Activated CD4-positive, alpha-beta T cell treated with anti-CD3 and anti-CD28 coated beads, Interleukin-2, amount 50 U/mL, for 4 hours (primary cell): Measurements from ENCODE around the gene KLHL12.
"Not testable (repeated sequence)": the region's sequence is repeated elsewhere in the genome, so short reads cannot be mapped to it uniquely, and the experiment has no call there.

Experiments
- DNase-seq, 2 experiments: peaks; one replicate each; pipeline ENCODE4 v3.0.0-alpha.2; 2020

The KLHL12 gene

DNA sequence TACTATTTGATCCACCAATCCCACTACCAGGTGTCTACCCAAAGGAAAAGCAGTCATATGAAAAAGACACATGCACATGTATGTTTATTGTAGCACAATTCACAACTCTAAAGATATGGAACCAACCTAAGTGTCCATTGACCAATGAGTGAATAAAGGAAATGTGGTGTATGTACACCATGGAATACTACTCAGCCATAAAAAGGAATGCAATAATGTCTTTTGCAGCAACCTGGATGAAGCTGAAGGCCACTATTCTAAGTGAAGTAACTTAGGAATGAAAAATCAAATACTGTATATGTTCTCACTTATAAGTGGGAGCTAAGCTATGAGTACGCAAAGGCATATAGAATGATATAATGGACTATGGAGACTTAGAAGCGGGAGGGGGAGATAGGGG lies 18.4 kb upstream of the KLHL12 start:
- no peak for DNase-seq

DNA sequence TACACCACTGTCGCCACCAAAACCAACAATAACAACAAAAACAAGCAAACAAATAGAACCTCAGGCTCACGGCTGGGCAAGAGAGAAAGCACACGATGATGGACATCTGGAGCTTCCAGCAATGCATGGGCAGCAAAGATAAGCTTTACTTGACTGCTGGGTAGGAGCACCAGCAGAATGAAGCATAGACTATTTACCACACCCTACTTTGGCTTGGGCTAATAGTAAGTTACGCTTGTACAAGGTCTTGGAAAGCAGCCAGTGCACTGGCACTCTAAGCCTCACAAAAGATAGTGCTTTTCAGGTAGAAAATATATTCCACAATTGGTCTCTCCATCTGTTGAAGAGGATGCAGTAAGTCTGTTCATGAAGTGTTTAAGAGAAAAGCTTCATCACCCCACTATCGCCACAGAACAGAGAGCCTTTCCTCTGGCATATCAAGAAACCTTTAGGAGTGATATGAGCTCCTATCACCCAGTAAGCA lies 17.4 kb upstream of the KLHL12 start:
- DNase-seq, result no peak

DNA sequence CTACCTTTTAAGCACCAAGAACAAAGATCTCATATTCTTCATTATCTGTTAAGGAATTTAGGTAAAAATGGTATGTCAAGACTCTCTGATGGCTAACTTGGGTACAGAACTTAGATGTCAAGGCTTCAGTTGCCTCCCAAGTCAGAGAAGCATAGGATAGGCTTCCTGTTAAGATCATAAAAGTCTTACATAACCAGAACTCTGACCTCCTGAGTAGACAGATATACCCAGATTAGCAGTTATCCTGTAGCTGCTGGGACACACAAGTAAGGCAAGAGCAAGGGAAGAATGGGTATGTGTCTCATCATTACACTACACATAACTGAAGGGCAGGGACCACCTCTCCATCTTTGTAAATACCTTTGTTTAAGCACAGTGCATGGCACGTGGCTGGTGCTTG lies 15.4 kb upstream of the KLHL12 start:
- DNase-seq, result no peak

DNA sequence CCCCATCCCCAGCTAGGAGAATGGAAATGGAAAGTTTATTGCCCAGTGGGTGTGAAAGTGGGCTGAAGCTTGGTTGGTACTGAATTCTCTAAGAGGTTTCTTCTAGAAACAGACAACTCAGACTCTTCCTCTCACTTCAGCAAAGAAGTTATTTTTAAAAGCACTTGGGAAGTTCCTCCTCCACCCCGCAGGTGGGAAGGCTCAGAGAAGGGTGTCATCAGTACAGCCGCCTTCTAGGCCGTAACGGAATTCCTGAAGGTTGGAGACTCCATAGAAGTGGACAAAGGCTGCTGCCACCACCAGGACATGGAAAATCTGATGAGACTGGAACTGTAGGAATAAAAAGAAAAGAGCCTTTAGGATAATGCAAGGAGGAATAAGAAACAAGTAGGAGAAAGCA lies 14.3 kb upstream of the KLHL12 start:
- DNase-seq, result no peak

DNA sequence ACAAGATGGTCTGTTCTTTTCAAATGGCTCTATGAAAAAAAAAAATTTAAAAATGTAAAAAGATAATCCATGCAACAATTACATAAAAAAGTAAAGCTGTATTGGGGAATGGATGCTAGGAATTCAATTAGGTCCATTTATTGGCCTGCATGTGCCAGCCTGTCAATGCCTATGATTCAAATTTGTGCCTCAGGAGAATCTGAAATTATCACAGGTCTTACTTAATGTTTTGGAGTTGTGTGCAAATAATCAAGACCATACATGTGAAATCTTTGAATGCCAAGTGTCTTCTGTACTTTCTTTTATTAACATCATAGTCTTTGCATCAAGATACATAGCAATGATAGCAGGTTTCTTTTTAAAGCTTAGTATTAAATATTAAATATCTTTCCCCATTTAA lies 13.5 kb upstream of the KLHL12 start:
- no peak for DNase-seq

DNA sequence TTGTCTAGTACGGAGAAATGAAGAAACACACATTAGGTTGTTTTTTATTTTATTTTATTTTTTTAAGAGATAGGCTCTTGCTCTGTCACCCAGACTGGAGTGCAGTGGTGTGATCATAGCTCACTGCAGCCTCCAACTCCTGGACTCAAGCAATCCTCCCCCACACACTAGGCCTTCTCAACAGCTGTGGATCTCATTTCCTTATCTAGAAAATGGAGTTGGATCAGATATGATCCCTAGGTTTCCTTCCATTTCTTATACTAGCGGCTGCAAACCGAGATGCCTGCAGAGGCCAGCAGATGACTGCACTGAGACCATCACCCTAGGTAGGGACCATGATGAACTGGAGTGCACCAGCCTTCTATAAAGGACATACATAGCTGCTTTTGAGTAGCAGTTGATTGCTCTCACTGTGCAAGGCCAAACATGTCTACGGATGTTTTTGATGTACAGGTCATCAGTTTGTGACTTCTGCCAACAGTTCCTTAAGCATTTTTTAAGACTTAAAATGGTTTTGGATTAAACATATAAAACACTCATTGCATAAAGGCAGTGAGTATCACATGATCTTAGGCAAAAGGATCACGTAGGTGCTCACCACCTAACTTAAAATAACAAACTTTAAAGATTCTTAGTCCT lies 11.4 kb upstream of the KLHL12 start:
- DNase-seq, result no peak

DNA sequence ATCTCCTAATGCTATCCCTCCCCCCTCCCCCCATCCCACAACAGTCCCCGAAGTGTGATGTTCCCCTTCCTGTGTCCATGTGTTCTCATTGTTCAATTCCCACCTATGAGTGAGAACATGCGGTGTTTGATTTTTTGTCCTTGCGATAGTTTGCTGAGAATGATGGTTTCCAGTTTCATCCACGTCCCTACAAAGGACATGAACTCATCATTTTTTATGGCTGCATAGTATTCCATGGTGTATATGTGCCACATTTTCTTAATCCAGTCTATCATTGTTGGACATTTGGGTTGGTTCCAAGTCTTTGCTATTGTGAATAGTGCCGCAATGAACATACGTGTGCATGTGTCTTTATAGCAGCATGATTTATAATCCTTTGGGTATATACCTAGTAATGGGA lies 9.4 kb upstream of the KLHL12 start:
- DNase-seq, result not testable (repeated sequence)

DNA sequence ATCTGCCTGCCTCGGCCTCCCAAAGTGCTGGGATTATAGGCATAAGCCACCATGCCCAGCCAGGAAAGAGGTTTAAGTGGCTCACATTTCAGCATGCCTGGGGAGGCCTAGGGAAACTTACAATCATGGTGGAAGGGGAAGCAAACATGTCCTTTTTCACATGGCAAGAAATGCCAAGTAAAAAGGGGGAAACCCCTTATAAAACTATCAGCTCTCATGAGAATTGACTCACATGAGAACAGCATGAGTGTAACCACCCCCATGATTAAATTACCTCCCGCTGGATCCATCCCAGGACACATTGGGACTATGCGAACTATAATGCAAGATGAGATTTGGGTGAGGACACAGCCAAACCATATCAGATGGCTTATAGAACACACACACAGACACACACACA lies 8.8 kb upstream of the KLHL12 start:
- no peak for DNase-seq

DNA sequence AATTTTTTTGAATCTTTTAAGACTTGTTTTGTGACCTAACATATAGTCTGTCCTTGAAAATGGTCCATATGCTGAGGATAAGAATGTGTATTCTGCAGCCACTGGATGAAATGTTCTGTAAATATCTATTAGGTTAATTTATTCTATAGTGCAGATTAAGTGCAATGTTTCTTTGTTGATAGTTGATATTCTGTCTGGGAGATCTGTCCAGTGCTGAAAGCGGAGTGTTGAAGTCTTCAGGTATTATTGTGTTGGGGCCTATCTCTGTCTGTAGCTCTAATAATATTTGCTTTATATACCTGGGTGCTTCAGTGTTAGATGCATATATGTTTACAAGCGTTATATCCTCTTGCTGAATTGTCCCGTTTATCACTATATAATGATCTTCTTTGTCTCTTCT lies 7.7 kb upstream of the KLHL12 start:
- DNase-seq, result no peak

DNA sequence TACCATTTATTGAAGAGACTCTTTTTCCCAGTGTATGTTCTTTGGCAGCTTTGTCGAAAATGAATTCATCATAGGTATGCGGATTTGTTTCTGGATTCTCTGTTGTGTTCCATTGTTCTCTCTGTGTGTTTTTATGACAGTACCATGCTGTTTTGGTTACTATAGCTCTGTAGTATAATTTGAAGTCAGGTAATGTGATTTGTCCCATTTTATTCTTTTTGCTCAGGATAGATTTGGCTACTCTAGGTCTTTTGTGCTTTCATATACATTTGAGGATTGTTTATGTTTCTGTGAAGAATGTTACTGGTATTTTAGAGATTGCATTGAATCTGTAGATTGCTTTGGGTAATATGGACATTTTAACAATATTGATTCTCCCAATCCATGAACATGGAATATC lies 5.4 kb upstream of the KLHL12 start:
- DNase-seq, result no peak

DNA sequence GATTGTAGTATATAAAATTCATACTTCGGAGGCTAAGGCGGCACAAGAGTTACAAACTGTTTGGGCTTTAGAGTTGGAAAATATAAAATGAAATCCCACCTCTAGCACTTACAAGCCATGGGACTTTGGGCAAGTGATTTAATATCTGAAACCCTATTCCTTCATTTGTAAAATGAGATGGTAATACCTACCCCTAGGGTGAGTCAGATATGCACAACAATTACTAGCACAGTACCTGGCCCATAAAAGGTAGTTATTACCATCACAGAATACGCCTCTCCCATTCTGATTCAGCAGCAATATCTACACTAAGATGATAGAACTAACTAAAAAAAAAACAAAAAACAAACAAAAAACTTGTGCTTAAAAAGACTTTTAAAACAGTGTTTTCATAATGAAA lies 3.5 kb downstream of the KLHL12 start:
- no peak for DNase-seq

DNA sequence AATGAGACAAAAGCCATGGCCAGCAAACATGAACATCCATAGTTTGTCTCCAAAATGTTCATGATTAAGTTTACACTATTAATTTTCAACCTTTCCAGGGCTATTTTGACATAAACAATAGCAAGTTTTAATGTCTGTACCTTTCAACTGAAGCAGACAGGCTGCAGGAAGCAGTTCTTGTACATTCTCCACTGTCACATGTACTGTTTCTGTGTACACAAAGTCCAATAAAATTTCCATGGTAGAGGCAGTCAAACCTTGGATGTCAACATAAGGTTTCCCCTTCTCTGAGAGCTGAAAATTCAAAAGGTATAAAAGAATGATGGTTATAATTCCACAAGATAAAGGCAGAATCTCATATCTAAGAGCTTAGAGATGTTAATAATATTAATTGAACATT lies 7.4 kb downstream of the KLHL12 start:
- DNase-seq, result no peak

DNA sequence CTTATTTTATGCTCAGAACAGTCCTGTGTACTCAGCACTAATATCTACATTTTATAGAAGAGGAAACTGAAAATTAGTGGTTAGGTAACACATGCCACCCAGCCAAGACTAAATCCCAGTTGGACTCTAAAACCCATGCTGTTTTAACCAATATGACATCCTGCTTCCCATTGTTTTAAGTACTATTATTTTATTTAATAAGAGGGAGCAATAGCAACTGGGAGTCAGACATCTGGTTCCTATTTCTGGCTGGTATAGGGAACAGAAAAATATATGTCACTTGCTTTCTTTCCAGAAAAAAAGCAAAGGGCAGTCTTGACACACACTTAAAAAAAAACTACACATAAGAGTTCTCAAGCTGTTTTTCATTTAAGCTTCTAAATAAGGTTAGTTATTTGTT lies 11.9 kb downstream of the KLHL12 start:
- no peak for DNase-seq

DNA sequence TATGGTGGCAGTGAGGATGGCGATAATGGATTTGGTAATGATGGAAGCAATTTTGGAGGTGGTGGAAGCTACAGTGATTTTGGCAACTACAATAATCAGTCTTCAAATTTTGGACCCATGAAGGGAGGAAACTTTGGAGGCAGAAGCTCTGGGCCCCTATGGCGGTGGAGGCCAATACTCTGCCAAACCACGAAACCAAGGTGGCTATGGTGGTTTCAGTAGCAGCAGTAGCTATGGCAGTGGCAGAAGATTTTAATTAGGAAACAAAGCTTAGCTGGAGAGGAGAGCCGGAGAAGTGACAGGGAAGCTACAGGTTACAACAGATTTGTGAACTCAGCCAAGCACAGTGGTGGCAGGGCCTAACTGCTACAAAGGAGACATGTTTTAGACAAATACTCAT lies 14.6 kb downstream of the KLHL12 start:
- not testable (repeated sequence) for DNase-seq

DNA sequence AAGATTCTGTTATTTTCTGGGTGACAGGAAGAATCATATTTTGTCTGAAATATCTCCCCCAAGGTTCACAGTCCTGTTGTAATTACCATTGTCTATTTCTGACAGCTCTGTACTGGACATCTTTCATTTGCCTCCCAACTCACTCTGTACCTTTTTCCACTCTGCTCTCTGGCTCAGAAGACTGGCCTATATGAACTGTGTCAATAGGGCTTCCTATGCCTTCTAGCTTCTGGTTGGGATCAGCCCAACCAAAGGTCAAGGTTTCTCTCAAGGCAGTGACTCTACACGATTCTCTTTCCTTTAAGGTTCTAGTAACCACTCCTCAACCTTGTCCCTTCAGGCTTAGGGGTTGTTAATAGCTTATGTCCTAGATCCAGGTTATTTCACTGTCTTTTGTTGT lies 17.5 kb downstream of the KLHL12 start:
- DNase-seq, result no peak

DNA sequence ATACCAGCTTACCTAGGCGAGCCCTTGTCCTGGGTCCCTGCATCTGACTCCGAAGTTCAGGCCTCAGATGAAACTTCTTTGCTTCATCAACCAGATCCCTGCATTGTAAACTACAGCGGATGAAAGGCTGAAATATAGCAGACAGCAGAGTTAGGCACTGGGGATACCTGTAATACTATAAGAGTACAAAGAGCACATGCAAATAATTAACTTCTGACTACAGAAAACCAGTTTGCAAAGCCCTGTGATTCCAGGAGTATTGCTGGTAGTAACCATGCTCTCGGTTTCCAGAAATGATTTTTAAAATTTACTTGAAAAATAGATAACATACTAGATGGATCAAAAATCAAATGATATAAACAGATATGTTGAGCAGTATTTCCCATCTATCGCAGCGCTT lies 18.0 kb downstream of the KLHL12 start:
- DNase-seq, result no peak

DNA sequence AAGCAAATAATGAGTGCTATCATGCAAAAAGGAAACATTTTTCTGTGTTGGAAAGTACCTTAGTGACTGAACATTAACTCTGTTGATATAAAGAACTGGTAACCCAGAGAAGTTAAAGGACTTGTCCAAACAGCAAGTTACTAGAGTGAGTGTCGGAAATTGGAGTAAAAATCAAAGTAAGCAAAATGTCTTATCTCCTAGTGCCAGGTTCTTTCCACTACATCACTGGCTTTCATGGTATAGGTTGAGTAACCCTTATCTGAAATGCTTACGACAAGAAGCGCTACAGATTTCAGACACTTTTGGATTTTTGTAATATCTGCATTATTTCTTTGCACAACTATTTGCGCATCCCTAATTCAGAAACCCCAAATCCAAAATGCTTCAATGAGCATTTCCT lies 21.7 kb downstream of the KLHL12 start:
- no peak for DNase-seq

DNA sequence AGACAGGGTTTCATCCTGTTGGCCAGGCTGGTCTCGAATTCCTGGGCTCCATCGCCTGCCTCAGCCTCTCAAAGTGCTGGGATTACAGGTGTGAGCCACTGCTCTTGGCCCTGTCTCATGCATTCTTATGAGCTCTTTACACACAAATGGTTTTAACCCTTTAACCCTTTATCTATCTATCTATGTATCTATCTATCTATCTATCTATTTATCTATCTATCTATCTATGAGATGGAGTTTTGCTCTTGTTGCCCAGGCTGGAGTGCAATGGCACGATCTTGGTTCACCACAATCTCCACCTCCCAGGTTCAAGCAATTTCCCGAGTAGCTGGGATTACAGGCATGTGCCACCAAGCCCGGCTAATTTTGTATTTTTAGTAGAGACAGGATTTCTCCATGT lies 23.2 kb downstream of the KLHL12 start:
- not testable (repeated sequence) for DNase-seq

DNA sequence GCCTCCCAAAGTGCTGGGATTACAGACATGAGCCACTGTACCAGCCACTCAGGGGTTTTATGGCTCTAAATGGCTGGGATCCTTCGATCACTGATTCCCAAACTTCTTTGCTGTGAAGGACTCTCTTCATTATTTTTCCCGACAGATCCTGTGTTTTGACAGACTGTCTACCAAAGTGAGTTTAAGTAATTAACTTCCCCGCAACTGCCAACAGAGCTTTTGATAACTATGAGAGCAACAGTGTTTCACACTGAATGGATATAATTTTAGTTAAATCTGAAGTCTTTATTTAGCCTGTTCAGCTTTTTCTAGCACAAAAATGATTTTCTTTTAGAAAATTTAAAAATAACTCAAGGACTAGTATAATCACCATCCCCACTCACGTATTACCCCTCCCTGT lies 25.5 kb downstream of the KLHL12 start:
- no peak for DNase-seq

DNA sequence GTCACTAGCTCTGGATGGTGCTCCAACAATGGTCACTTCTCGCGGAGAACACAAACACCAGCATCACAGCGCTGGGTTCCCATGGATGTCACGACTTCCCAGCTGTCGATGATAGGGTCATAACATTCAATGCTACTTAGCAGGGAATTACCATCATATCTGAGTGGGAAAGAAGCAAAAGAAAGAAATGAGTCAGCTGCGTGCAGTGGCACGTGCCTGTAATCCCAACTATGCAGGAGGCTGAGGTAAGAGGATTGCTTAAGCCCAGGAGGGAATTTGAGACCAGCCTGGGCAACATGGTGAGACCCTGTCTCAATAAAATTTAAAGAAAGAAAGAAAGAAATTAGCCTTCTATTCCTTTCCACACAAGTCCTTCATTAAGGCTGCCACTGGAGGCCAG lies 34.5 kb downstream of the KLHL12 start:
- DNase-seq, result no peak

DNA sequence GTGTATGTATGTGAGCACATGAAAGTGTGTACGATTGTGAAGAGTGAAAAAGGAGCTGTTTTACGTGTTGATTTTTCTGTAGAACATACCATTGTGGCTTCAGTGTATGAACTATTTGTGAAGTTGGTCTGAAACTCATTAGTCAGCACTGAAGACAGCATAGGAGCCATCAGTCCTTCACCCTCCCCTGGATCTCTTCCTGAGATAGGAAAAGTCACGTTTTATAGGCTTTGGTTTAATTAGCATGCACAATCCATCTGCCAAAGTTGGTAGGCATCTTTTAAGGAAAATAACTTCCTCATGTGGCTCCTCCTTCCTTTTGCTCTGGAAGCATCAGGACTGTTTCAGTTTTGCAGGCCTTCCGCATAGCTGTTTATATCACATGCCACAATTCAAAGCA lies 36.6 kb downstream of the KLHL12 start:
- no peak for DNase-seq

DNA sequence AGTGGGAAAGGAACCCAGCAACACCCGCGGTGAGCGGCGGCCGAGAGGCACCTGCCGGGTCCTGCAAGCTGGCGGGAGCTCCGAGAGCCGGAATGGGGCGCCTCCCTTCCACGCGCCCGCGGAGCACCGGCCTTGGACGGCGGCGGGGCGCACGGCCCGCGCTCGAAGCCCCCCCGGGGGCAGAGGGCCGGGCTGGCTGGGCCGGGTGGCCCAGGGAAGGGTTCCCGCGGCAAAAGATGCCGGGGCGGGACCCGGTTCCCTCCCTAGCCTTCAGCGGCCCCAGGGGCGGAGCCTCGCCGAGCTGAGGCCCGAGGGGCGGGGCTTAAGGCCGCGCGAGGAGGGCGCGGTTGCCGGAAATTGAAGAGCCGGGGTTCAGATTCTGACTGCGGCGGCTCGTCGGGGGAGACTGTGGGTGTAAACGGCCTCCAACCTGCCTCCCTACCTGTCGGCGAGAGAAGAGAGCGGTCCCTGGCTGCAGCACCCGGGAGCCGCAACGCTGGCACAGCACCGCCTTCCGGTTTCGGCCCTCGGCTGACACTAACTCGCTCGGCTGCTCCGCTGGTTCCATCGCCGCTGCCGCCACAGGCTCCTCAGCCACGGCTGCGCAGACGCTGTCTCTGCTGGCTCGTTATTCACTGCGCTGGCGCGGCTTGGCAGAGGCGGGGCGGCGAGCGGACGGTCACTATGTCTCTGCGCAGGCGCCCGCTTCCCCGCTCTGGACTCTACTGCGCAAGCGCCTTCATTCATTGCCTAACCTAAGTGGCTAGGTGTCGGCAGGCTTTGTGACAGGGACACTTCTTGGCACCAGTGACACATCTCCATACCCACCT lies 38.3 kb downstream of the KLHL12 start, which contains the start of gene RABIF:
Gene RABIF, minus strand, starts transcription at position 619 of the 830 bp plus-strand sequence. Its CDS starts 51 bp downstream, at position 568.
- peak; percentile 95 for DNase-seq

DNA sequence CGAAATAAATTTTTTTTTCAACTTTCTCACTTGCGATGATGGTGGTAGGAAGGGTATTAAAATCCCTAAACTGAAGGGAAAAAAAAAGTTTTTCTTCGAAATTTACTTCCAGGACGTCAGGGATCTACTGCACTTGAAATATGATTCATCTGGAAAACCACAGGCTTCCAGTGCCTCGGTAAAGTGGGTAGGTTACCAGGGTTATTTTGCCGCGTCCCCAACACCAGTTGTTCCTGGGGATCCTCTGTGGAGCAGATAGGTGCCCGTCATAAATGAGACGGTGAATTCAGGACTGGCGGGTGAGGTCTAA lies 38.9 kb downstream of the KLHL12 start:
- DNase-seq, result no peak

DNA sequence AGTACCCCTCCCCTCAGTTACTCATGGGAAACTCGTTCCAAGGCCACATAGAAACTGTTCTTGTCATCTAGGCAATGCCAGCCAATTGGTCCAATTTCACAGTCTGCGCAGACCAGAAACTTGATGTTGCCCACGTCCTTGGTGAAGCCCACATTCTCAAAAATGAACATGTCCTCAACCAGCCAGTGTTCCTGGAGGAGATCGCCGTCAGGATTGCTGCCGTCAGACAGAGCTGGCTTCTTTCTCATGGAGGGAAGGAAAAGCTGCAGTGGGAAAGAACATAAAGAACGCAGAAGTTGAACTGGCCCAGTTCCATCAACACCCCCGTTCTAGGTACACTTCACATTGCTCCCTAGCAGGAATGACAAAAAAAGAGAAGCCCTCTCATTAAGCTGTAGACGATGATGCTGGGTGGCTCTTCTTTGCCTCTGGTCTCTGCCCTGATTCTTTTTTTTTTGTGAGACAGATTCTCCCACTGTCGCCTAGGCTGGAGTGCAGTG lies 46.0 kb downstream of the KLHL12 start:
- no peak for DNase-seq

DNA sequence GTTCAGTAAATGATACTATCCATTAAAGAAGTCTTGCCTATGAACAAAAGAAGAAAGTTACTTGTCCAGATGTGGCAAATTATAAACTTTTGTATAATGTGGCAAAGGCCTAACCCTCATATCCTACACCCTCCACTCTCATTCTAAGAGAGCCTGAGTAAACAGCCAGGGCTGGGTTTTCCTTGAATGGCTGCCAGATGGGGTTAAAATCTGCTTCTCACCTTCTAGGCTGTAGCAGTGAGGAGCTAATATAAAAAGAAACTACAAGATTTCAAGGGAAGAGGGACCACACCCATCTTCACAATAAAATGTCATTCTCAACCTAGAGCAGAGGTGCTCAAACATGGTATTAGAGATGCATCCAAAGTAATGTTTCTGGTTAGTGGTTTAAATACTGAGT lies 47.0 kb downstream of the KLHL12 start:
- no peak for DNase-seq
